GM12865 (cell line): ENCODE measurements around the gene SLC16A5.
A peak's percentile ranks its signal among the peaks of the same experiment; 100 is the strongest.

ENCODE experiments used
- DNase-seq: peaks from one replicate; pipeline ENCODE4 v3.0.0; 2010; ENCODE audit warnings: low read depth
- H3K4me3 ChIP-seq: 2 replicates; pipeline ENCODE4 v1.5.1; 2011; ENCODE audit warnings: mild to moderate bottlenecking, low read depth, low read length, control low read depth
- CTCF ChIP-seq: IDR thresholded peaks from 2 replicates; pipeline ENCODE4 v1.5.1; 2011; ENCODE audit warnings: low read length, control low read depth, low read depth, inconsistent platforms; ENCODE audit not compliant: insufficient read depth; ENCODE audit errors: missing control alignments

Gene SLC16A5

GRCh38 chr17:75081611-75082540, 5.9 kb upstream of the SLC16A5 start:
- no peak overlapping the region for H3K4me3 ChIP-seq
- DNase-seq = no peak
- TF ChIP-seq CTCF = no peak

GRCh38 chr17:75082683-75083082, 5.1 kb upstream of the SLC16A5 start:
- DNase-seq = no peak
- H3K4me3 ChIP-seq = no peak overlapping the region
- TF ChIP-seq CTCF = no peak

GRCh38 chr17:75084039-75084660, 3.6 kb upstream of the SLC16A5 start:
- DNase-seq = no peak
- no peak for TF ChIP-seq CTCF
- no peak overlapping the region for H3K4me3 ChIP-seq

DNA sequence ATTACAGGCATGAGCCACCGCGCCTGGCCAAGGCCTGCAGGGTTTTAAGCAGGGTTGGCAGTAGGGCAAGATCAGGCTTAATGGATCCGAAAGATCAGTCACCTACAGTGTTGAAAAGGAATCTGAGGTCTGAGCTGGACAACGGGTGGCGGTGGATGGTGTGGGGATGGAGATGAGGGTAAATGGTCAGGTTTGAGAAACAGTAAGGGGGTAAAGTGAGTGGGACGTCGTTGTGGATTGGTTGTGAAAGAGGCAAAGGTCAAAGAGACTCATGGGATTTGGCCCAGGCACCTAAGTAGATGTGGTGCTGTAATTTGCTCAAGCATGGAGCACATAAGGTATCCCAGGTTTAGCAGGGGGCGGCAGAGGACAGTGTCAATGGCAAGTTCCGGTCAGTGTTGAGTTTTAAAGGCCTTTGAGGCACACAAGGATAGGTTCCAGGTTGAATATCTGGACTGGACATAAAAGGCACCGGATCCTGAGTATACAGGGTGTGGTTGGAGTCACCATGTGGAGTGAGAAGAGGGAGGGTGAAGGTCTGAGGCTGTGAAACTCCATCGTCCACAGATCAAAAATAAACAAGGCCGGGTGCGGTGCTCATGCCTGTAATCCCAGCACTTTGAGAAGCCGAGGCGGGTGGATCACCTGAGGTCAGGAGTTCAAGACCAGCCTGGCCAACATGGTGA, 1.1 kb upstream of the SLC16A5 start:
- no peak overlapping the region for H3K4me3 ChIP-seq
- DNase-seq = no peak
- no peak for TF ChIP-seq CTCF

DNA sequence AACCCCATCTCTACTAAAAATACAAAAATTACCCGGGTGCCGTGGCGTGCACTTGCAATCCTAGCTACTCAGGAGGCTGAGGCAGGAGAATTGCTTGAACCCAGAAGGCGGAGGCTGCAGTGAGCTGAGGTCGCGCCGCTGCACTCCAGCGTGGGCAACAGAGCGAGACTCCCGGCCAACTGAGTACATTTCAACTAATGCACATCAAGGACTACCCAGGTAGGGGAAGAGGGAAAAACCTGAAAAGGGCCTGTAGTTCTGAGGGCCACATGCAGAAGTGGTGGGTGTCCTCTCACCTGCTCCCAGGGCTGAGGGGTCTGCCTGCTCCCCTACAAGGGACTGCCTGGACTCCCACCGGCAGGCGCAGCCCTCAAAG, 584 bp upstream of the SLC16A5 start:
- H3K4me3 ChIP-seq = peak overlapping the region; percentile 49
- DNase-seq = no peak
- TF ChIP-seq CTCF = no peak

GRCh38 chr17:75088465-75089417, 987 bp downstream of the SLC16A5 start:
- DNase-seq = no peak
- no peak overlapping the region for H3K4me3 ChIP-seq
- no peak for TF ChIP-seq CTCF
